Upper lobe of right lung (tissue), 1 donor: ENCODE measurements around the gene TPRN. TPM values are rescaled to one million over a fixed set of nuclear protein-coding genes. Genes with fewer than 3 reads are reported as not detected.
A peak's percentile ranks its signal among the peaks of the same experiment; 100 is the strongest.

Experiments used
- ATAC-seq: fragments of 200-7000 bp; cut with Tn5 transposase; one replicate; pipeline ENCODE4 v1.9.1; 2020; ENCODE audit warnings: mild to moderate bottlenecking, moderate library complexity
- DNase-seq: peaks from one replicate; pipeline ENCODE4 v3.0.0-alpha.2; 2020
- H3K27ac ChIP-seq: fragments of 200-600 bp; one replicate; pipeline ENCODE4 v1.8.0; 2022
- H3K27me3 ChIP-seq: fragments of 200-600 bp; one replicate; pipeline ENCODE4 v1.8.0; 2022; ENCODE audit warnings: mild to moderate bottlenecking
- H3K36me3 ChIP-seq: fragments of 200-600 bp; one replicate; pipeline ENCODE4 v1.8.0; 2022
- H3K4me1 ChIP-seq: fragments of 200-600 bp; one replicate; pipeline ENCODE4 v1.8.0; 2022
- H3K4me3 ChIP-seq: fragments of 200-600 bp; one replicate; pipeline ENCODE4 v1.8.0; 2022; ENCODE audit warnings: mild to moderate bottlenecking
- H3K9me3 ChIP-seq: fragments of 200-600 bp; one replicate; pipeline ENCODE4 v1.8.0; 2022
- intact Hi-C: fragments of 100-400 bp; cut with DNase I; formaldehyde crosslinking; loops from one replicate; pipeline ENCODE4 v1.11.0; 2022
- total RNA-seq: library from RNA; stranded (reverse); fragmentation: NEBNext Ultra II Directional; extraction: Animal tissue kit (Norgen Biotek cat#: 25700); gene quantifications from one replicate; pipeline ENCODE4 v1.2.1, GENCODE V29; 2021
- TF ChIP-seq, protein P1 (sequence below): fragments of 200-600 bp; IDR thresholded peaks from one replicate; pipeline ENCODE4 v1.8.0; 2022; ENCODE audit warnings: antibody characterized with exemption
- donor health status: DM: no; HTN: yes; CAD: no; lungs with severe emphysema.

Gene TPRN
- total RNA-seq, 1 donor from 2014 or later: 22.3 TPM

DNA sequence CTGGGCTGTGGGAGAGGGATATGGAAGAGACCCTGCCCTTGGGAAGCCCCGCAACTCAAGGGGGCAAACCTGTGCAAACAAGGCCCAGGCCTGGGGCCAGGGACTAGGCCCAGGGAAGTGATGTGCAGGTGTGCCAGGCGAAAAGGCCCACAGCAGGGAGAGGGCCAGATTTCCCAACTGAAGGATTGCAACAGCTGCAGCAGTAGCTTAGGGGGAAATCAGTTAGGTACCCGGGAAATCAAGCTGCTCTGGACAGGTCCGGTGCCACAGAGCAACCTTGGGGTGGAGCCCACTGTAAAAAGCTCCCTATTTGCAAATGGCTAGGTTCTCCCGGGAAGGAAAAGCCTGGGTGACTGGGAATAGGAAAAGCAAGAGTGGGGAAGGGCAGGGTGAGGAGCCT lies 51.2 kb downstream of the TPRN start:
- DNase-seq: no peak
- no peak overlapping the region for H3K4me3 ChIP-seq

DNA sequence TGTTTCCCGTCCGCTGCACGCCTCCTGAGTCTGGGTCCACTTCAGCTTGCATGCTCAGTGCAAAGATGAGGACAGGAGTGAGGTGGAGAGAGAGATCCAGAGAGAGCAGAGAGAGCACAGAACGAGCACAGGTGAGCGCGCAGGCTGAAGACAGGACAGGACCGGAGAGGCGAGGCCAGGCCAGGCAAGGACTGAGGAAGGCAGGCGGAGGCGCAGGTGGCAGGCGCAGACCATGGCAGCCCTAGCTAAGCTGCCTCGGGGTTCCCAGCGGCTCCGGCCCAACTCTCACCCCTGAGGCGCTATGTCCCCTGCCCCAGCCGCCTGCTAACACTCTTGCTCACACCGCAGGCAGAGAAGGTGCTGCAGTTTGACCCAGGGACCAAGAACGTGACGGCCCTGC lies 51.9 kb downstream of the TPRN start:
- no peaks in the 10 kb centered on the region for H3K36me3 ChIP-seq
- no peak overlapping the region for H3K27ac ChIP-seq
- H3K4me3 ChIP-seq: no peak overlapping the region
- DNase-seq: no peak
- ATAC-seq: no peak
- intact Hi-C loops: no loop called here
- H3K9me3 ChIP-seq: no peaks in the 10 kb centered on the region
- H3K27me3 ChIP-seq: peaks cover 12% of the 10 kb centered on the region
- H3K4me1 ChIP-seq: no peaks in the 10 kb centered on the region
- TF ChIP-seq, protein P1, sequence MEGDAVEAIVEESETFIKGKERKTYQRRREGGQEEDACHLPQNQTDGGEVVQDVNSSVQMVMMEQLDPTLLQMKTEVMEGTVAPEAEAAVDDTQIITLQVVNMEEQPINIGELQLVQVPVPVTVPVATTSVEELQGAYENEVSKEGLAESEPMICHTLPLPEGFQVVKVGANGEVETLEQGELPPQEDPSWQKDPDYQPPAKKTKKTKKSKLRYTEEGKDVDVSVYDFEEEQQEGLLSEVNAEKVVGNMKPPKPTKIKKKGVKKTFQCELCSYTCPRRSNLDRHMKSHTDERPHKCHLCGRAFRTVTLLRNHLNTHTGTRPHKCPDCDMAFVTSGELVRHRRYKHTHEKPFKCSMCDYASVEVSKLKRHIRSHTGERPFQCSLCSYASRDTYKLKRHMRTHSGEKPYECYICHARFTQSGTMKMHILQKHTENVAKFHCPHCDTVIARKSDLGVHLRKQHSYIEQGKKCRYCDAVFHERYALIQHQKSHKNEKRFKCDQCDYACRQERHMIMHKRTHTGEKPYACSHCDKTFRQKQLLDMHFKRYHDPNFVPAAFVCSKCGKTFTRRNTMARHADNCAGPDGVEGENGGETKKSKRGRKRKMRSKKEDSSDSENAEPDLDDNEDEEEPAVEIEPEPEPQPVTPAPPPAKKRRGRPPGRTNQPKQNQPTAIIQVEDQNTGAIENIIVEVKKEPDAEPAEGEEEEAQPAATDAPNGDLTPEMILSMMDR: no peak

More for the DNA sequence above, 51.2 kb downstream of the TPRN start:
- intact Hi-C loops: no loop called here
- Histone ChIP-seq H3K27ac (no peak overlapping the region), H3K9me3 (no peaks in the 10 kb centered on the region), H3K36me3 (no peaks in the 10 kb centered on the region), H3K27me3 (peaks cover 7% of the 10 kb centered on the region), H3K4me1 (no peaks in the 10 kb centered on the region)
- no peak for ATAC-seq
- TF ChIP-seq, protein P1: no peak

DNA sequence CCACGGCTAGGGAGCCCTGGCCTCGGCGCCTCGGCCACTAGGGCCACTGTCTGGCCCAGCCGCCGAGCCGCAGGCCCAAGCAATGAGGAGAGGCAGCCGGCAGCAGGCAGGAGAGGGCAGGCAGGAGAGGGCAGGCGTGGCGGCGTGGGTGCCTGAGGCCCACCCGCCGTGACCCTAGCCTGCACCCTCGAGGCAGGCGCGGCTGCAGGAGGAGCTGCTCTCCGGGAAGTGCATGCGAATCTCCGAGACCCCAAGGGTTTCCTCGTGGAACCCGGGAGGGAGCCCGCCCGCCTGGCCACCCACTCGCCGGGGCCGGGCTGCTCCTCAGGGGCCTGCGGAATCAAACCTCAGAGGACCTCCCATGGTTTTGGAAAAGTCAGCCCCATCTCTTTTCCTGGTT lies 52.3 kb downstream of the TPRN start:
- Histone ChIP-seq H3K36me3 (no peaks in the 10 kb centered on the region), H3K4me3 (no peak overlapping the region), H3K27ac (no peak overlapping the region), H3K4me1 (no peaks in the 10 kb centered on the region), H3K27me3 (peaks cover 16% of the 10 kb centered on the region), H3K9me3 (no peaks in the 10 kb centered on the region)
- TF ChIP-seq, protein P1: no peak
- ATAC-seq (no peak), DNase-seq (no peak)
- intact Hi-C loops: no loop called here

DNA sequence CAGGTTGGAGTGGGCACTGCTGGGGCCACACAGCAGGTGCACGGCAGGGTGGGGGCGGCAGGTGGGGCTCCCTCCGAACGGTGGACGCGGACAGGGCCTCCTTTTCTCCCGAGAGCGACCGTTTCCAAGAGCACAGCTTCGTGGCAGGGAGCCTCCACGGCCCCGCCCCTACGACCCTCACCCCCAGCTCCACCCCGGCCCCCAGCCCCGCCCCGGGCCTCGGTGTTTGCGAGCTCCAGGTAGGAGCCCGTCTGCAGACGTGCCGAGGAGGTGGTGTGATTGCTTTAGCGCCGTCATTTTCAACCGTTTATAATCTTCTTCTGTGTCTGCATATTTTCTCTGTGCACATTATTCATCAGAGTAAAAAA lies 52.8 kb downstream of the TPRN start:
- ATAC-seq (no peak), DNase-seq (no peak)
- no peaks in the 10 kb centered on the region for H3K9me3 ChIP-seq
- intact Hi-C loops: no loop called here
- TF ChIP-seq, protein P1: no peak
- no peaks in the 10 kb centered on the region for H3K4me1 ChIP-seq
- no peak overlapping the region for H3K4me3 ChIP-seq
- peaks cover 21% of the 10 kb centered on the region for H3K27me3 ChIP-seq
- H3K27ac ChIP-seq: no peak overlapping the region
- H3K36me3 ChIP-seq: no peaks in the 10 kb centered on the region

DNA sequence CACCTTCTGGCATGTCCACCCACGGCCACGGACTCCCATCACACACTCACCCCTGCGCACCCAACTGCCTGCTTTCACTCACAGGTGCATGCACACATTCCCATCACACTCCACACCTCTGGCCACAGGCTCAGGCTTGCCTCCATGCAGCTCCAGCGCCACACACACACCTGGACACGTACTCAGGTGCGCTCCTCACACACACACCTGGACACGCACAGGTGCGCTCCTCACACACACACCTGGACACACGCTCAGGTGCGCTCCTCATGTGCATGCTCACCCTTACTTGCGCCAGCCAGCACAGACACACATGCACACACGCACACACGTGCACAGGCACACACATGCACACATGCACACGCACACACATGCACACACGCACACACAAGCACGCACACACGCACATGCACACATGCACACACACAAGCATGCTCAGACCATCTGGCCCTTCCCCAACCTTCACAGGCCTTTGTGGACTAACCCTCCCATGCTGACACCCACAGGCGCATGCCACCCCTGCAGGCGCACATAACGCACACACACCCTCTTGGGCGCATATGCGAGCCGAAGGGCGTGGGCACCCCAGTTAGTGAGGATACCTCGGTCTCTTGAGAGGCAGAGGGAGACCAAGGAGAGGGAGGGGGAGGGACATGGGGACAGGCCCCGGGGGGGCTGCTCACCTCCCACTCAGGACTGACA lies 53.3 kb downstream of the TPRN start:
- no peaks in the 10 kb centered on the region for H3K4me1 ChIP-seq
- H3K27ac ChIP-seq: no peak overlapping the region
- no peaks in the 10 kb centered on the region for H3K36me3 ChIP-seq
- no peaks in the 10 kb centered on the region for H3K9me3 ChIP-seq
- peaks cover 26% of the 10 kb centered on the region for H3K27me3 ChIP-seq
- TF ChIP-seq, protein P1: no peak
- no peak overlapping the region for H3K4me3 ChIP-seq
- intact Hi-C loops: no loop called here
- no peak for ATAC-seq
- DNase-seq: no peak

DNA sequence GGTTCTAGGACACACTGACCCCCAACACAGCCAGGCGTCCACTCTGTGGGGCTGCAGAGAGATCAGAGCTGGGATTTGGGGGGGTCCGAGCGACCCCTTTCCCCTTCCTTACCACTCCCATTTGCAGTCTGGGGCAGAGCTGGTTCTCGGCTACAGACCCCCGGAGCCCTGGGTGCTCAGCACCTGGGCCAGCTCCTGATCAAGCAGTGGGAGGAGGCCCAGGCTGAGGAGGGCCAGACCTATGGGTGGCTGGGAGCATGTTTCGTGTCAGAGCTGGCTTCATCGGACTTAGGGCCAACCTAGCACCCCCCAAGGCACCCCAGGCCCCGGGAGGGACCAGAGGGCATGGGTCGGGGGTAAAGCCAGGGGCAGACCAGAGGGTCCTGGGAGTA lies 54.0 kb downstream of the TPRN start:
- DNase-seq (peak; percentile 52), ATAC-seq (no peak)
- TF ChIP-seq, protein P1: no peak
- H3K27me3 ChIP-seq: peaks cover 27% of the 10 kb centered on the region
- no peak overlapping the region for H3K27ac ChIP-seq
- H3K9me3 ChIP-seq: no peaks in the 10 kb centered on the region
- no peaks in the 10 kb centered on the region for H3K36me3 ChIP-seq
- H3K4me1 ChIP-seq: no peaks in the 10 kb centered on the region
- no peak overlapping the region for H3K4me3 ChIP-seq
- intact Hi-C loops: no loop called here
